Fibroblast of lung (primary cell): ENCODE results near the gene ABCF2.

Experiments
- CTCF ChIP-seq, 2 donors: IDR thresholded peaks in 1 of 2; conservative IDR thresholded peaks in 1 of 2; 1 replicate in 1 of 2; 2 replicates in 1 of 2; pipeline ENCODE4 v1.5.1; 2011 to 2012; ENCODE audit warnings: low read length in 2 of 2, control low read depth in 1 of 2, inconsistent platforms in 1 of 2, low read depth in 1 of 2, mild to moderate bottlenecking in 1 of 2
- EZH2 ChIP-seq: IDR thresholded peaks from 2 replicates; pipeline ENCODE4 v1.5.1; 2012; ENCODE audit warnings: low read length, control low read depth, mild to moderate bottlenecking; ENCODE audit errors: missing control alignments

- TF ChIP-seq EZH2 (no peak), CTCF (conservative IDR thresholded peaks at IDR 0.05 in 1 of 2, IDR thresholded peaks at IDR 0.05 in 1 of 2; ENCODE audit: low read depth in 1 of 2, low read length in 2 of 2) (no peak)
Measured at GRCh38 chr7:151255390-151255789, 28.4 kb upstream of the ABCF2 start.
